IPS-NIHi7 (cell line): ENCODE measurements around the gene PPP1R26.
"Not testable (repeated sequence)": the region's sequence is repeated elsewhere in the genome, so short reads cannot be mapped to it uniquely, and the experiment has no call there.

ENCODE experiments used
- DNase-seq: peaks from one replicate; pipeline ENCODE4 v3.0.0; 2012; ENCODE audit warnings: mixed read lengths; ENCODE audit errors: extremely low spot score

Gene PPP1R26, protein sequence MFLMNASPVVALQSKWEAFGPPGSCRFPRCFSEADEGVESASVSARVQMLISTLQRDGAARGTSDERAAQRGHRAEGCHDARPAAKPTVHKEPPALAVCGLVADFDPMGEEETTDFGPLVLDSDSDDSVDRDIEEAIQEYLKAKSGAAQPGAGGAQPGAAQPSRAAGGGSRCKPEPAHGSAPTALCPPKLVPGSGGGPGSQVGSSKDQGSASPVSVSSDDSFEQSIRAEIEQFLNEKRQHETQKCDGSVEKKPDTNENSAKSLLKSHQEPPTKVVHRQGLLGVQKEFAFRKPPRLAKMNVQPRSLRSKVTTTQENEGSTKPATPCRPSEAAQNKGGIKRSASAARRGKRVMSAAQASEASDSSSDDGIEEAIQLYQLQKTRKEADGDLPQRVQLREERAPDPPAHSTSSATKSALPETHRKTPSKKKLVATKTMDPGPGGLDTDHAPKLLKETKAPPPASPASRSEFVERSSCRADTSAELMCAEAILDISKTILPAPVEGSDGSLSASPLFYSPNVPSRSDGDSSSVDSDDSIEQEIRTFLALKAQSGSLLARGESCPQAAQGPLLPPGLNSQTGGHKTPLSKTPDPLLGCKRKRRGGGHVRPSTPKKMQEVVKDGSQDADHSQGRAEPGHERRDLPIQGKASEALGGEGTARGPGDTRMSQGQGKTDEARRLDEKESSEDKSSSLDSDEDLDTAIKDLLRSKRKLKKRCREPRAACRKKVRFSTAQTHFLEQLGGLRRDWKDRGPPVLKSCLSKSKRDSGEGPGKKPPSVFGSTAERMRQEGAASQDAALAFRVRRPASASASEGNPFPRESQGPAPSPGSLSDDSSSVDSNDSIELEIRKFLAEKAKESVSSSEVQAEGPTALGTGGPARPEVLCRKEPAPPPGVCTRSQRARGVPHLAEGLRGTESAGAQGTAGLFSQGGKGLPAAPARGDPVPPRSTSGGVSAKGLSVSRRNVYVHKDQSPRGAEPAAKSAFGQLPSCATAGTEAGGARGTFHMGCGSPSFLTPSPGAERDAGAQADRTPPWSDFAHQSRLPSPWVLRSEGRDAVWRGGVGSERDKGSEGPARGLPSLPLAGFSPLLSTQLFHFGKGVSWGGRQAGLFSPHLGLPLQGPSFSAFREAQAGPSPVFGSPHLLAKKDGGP (N-terminal part only)

DNA sequence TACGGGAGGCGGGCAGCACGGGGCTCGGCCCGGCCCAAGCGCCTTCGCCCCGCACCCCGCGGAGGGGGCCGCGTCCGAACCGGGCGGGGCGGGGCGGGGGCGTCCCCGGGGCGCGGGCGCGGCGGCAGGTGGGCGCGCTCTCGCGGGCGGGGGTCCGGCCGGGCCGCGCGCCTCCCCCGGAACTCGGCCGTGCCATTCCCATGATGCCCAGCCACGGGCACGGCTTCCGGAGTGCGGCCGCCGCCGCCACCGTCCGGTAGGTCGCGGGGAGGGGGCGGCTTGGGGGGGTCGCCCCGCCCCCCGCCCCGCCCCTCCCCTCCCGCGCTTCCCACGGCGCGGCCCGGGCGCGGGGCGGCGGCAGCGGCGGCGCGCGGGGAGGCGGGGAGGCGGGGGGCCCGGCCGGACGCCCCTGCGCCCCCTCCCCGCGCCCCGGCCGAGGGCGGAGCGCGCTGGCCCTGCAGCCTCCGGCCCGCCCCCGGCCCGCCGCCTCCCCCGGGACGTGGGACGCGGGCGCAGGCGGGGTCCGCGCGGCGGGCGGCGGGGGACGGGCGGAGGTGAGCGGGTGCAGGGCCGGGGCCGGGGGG lies at the start of gene PPP1R26:
PPP1R26 (plus strand) TSS at position 314 of the 584 bp plus-strand sequence. CDS start 4,729 bp downstream, outside the sequence.
- peak; percentile 44 for DNase-seq

DNA sequence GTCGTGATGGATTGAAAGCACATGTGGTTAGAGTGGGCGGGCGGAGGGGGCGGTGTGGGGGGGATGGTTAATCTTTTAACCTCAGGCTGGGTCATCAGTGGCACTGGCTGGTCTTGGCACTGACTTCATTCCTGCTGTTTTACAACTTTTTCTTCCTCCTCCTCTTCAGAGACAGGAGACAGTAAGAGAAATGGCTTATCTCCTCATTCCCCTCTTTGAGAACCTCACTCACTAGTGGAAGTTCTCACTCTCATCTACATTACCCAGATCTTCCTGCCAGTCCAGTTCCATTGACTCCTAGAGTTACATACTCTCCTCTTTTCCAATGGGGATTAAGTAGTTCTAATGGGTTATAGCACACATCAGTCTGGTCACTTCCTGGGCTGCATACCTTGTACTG lies 42.3 kb upstream of the PPP1R26 start:
- DNase-seq, result no peak

DNA sequence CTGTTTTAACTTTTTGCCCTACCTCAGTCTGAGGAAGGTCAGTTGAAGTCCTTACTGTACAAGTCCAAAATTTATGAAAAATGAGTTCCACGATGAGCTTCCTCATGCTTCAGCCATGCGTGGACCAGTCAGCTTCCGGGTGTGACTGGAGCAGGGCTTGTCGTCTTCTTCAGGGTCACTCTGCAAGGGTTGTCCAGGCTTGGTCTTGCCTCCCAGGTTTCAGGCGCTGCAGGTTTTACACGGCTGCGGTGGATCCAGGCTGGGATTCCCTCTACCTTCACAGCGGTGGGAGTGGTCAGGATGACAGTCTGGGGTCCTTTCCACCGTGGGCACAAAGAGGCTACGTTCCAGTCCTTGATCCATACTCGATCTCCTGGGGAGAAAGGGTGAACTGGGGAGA lies 41.9 kb upstream of the PPP1R26 start:
- DNase-seq, result not testable (repeated sequence)

DNA sequence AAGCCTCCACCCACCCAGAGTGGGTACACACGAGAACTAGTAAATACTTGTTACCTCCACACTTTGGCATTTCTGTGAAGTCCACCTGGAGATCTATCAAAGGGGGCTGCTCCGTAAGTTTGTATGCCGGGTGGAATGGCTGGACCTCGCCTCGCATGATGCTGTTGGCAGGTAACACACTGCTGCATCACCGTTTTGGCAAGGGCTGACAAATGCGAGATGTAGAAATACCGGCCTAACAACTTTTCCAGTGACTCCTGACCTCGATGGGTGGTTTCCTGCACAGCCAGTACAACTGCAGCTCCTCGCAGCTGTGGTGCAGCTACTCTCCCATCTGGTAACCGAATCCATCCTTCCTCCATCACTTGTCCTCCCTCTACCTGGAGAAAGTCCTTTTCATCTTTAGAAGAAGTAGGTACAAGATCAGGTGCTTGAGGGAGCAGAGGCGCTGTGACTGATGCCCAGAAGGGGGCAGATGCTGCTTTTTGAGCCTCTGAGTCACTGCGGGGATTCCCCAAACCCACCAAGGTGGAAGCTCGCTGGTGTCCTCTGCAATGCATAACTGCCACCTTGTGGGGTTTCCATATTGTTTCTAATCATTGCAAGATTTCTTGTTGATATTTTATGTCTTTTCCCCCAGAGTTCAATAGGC lies 40.9 kb upstream of the PPP1R26 start:
- not testable (repeated sequence) for DNase-seq

DNA sequence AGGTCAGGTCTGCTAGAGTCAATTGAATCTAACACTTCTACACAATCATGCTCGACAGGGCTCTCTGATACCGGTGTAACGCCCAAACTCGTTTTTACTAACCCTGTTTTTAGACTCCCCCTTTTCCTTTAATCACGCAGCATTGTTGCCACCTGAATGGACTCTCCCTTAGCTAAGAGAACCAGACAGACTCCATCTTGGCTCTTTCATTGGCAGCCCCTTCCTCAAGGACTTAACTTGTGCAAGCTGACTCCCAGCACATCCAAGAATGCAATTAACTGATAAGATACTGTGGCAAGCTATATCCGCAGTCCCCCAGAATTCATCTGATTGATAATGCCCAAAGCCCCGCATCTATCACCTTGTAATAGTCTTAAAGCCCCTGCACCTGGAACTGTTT lies 40.1 kb upstream of the PPP1R26 start:
- not testable (repeated sequence) for DNase-seq

DNA sequence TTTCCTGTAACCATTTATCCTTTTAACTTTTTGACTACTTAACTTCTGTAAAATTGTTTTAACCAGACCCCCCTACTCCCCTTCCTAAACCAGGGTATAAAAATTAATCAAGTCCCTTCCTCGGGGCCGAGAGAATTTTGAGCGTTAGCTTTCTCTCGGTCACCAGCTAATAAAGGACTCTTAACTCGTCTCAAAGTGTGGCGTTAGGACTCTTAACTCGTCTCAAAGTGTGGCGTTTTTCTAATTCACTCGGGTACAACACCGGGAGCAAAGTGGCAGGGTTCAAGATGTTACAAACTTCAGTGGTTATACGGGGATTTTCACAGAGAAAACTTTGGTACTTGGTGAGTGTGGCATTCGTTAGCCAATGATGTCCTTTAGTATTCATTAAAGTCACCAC lies 39.7 kb upstream of the PPP1R26 start:
- DNase-seq, result no peak

DNA sequence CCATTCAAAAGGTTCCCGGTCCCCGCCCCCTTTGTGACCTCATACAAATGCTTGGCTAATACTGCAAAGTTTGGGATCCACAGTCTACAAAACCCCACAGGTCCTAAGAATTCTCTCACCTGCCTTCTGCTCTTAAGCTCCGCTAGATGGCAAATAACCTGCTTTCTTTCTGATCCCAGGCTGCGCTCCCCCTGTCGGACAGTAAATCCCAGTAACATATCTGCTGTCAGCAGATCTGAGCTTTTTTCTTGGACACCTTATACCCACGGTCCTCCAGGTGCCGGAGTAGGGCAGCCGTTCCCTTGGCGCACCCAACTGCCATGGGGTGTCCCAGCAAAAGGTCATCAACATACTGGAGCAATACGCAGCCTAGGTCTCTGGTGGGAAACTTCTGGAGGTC lies 39.0 kb upstream of the PPP1R26 start:
- DNase-seq, result no peak

DNA sequence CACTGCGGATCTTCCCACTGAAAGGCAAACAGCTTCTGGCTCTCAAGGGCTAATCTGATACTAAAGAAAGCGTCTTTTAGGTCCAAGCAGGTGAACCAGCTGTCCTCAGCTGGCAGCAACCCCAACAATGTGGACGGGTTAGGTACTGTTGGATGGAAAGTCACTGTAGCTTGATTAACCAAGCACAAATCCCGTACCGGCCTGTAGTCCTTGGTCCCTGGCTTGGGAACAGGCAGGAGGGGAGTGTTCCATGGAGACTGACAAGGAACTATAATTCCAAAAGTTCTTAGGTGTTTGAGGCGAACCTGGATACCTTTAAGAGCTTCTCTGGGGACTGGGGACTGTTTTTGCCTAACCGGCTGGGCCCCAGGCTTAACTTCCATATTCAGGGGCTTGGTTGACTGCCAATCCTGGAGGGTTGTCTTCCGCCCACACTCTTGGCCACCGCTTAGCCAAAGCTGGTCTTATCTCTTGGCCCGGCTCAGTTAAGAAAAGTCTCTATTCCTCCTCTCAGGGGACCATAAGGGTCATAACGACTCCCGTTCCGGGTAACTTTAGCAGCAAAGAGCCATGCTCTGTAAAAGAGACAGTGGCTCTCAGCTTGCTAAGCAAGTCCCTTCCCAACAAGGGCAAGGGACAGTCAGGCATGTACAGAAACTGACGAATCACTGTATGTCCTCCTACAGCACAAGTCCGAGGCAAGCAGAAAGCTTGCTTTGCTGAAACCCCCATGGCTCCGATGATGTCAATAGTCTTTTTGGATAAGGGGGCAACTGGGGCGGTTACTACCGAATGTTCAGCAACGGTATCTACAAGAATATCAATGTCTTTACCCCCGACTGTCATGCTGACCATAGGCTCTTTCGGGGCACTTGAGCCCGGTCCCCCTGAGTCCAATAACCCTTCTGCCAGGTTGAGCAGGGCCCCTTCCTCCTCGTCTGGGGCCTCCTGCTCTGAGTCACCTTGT lies 38.2 kb upstream of the PPP1R26 start:
- not testable (repeated sequence) for DNase-seq

DNA sequence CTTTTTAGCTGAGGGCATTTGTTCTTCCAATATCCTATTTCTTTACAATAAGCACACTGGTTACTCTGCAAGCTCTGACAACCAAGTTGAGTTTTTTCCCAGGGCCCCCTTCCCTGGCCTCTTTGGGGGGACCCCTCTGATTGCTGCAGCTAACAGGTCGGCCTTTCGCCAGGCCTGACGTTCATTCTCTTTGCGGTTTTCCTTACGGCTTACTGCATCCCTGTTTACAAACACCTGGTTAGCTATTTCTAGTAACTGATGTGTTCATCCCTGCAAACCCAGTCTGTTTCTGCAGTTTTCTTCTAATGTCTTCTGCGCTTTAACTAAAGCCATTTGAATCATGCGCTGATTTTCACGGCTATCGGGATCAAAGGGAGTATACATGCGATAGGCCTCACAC lies 37.5 kb upstream of the PPP1R26 start:
- DNase-seq, result no peak

DNA sequence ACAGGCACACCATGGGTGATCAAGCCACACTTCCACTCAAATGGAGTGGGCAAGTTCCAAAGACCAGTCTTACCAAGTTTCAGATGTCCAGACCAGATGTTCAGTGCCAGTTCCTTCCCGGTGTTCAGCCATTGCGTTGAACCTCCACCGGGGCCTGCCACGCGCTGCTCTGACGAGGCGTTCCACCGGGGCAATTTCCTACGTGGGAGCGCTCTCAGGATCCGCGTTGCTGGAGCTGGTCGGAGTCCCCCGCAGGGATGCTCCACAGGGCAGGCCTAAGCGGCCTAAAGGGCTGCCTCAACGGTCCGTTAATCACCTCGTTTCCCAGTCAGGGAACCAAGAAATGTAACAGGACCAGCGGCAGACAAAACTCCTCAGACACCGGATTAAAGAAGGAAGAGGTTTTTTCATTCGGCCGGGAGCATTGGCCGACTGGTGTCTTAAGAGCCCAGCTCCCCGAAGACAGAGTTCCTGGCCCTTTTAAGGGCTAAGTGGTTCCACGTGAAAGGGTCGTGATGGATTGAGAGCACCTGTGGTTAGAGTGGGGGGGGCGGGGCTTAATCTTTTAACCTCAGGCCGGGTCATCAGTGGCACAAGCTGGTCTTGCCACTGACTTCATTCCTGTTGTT lies 35.7 kb upstream of the PPP1R26 start:
- DNase-seq, result no peak

DNA sequence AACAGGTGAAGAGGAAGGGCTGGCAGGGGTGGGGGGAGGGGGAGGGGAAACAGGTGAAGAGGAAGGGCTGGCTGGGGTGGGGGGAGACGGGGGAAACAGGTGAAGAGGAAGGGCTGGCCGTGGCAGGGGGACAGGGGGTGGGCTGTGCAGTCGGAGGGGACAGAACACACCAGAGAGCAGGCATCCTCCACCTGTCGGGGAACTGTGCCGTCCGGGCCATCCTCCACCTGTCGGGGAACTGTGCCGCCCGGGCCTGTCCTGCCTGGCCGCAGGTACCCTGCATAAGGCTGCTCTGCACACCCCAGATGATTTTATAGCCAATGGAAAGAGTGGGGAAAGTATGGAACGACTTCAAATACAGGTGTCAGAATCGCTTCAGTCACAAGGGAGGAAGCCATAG lies 32.5 kb upstream of the PPP1R26 start:
- DNase-seq, result no peak

DNA sequence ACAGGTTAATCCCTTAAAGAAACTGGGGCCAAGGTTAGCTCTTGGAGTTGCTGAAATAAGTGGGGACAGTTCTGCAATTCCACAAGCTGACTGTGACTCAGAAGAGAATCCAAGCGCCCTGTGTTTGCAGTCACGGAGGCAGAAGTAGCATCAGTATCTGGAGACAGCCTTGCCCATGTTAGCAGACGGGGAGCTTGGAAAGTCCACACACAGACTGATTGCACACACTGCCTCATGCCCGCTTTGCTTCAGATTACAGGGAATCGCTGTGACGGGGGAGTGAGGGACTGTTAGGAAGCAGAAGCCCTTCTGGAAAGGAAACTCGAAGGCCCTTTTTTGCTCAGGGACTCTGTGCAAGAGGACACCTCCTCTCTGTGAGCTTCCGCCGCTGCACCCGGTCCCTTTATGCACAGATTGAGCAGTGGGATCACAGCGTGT lies 30.9 kb upstream of the PPP1R26 start:
- DNase-seq, result no peak

DNA sequence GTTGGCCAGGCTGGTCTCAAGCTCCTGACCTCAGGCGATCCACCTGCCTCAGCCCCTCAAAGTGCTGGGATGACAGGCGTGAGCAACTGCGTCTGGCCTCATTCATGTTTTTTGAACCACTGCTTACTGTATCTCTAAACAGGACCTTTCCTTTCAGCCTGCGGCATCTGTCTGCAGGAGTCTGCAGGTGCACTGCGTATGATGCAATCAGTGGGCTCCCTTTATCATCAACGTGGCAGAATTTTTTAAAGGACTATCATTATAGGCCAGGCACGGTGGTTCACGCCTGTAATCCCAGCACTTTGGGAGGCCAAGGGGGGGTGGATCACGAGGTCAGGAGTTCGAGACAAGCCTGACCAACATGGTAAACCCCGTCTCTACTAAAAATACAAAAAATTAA lies 30.1 kb upstream of the PPP1R26 start:
- not testable (repeated sequence) for DNase-seq

DNA sequence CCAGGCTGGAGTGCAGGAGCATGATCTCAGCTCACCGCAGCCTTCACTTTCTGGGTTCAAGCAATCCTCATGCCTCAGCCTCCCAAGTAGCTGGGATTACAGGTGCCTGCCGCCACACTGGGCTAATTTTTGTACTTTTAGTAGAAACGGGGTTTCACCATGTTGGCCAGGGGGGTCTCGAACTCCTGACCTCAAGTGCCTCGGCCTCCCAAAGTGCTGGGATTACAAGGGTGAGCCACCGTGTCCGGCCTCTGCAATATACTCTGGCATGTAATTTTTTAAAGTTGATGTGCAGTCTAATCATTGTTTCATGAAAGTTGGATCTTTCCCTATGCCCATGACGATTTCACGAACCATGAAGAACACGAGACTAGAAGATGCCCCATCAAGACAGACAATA lies 28.6 kb upstream of the PPP1R26 start:
- DNase-seq, result no peak

DNA sequence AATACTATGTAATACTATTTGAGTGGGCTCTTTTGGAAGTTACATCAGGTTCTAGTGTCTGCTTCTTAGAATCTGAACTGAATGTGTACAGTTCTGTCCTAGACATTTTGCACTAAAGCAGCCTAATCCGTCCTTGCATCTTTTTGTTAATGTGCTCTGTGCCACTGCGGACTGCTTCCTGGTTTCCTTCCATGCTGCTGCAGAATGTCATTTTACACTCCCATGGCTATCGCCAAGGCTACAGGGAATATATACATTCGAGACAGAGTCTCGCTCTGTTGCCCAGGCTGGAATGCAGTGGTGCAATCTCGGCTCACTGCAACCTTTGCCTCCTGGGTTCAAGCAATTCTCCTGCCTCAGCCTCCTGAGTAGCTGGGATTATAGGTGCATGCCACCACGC lies 27.7 kb upstream of the PPP1R26 start:
- not testable (repeated sequence) for DNase-seq

DNA sequence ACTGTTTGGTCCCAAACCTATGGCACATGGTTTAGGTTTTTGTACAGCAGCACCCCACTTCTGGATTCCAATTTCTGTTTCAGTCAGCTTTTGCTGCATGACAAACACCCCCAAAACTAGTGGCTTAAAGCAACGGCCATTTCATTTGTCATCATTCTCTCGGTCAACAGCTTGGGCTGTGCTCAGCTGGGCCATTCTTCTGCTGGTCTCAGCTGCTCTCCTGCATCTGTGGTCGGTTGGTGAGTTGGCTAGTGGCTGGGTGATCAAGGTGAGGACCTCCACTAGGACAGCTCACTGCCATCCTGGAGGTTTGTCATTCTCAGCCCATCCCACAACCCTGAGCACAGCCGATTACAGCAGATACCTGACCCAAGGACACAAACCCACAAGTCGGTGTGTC lies 24.8 kb upstream of the PPP1R26 start:
- DNase-seq, result no peak

DNA sequence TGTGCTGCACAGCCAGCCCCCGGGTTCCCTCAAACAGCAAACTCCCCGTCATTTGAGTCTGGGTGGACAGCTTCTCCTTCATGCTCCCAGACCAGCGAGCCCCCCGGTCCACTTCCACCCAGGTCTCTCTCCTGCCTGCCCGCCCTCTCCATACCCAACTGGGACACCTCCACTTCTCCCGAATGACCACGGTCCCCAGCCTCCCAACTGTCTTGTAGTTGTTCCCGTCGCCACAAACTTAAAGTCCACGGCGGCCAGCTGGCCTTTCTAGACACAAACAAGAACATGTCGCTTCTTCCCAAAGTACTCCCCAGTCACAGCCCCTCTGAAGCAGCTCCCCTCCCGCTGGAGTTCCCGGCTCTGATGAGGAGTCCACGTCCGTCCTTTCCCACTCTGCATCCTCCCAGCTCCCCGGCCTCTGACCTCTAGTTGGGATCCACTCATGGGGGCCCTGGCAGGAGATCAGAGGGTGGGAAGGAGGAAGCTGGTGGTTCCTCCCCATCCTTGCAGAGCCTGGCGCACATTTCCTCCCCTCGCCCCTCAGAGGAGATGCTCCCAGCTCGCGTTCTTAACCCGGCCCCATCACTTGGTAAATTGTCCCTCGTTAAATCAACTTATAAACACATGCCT lies 24.1 kb upstream of the PPP1R26 start:
- DNase-seq, result no peak

DNA sequence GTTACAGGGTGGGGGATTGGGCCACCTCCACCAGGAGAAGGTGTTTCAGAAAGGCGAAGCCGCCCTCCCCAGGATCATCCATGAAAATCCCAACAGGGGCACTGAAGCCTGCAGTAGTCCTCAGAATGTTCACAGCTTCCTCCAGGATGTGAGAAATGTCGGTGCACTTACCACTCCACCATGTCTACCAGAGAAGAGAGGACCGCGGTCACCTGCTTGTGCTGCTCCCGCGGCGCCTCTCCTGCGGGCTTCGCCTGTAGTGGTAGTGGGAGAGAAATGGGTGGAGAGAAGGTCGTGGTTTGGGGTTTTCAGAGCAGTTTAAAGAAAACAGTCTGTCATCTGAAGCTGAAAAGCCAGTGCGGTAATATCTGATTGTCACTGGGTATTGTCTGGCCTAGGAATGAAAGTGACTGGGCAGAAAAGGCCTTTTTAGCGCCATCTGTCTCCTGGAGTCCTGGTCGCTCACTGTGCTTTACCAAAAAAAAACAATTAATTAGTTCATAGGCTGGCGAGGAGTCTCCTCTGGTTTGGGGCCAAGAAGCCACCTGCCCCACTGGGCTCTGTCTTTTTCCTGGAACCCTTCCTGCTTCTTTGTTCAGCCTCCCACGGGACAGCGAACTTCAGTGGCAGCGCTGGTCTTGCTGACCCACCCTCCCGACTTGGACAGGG lies 23.0 kb upstream of the PPP1R26 start:
- no peak for DNase-seq

DNA sequence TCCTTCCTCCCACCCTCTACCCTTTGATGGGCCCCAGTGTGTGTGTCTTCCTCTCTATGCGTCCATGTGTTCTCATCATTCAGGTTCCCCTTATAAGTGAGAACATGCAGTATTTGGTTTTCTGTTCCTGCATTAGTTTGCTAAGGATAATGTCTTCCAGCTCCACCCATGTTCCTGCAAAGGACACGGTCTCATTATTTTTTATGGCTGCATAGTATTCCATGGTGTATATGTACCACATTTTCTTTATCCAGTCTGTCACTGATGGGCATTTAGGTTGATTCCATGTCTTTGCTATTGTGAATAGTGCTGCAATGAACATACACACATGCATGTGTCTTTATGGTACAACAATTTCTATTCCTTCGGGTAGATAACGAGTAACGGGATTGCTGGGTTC lies 21.1 kb upstream of the PPP1R26 start:
- not testable (repeated sequence) for DNase-seq
